Activated CD4-positive, alpha-beta T cell treated with anti-CD3 and anti-CD28 coated beads, Interleukin-2, amount 10 ng/mL, durations not matched to agents 24 days and 14 days (primary cell): ENCODE measurements around the gene GPR33. TPM values are rescaled to one million over a fixed set of nuclear protein-coding genes. Genes with fewer than 3 reads are reported as not detected.
"Not testable (repeated sequence)": the region's sequence is repeated elsewhere in the genome, so short reads cannot be mapped to it uniquely, and the experiment has no call there.

Experiments
- DNase-seq: peaks from one replicate; pipeline ENCODE4 v3.0.0; 2022
- H3K27ac Mint-ChIP-seq: one replicate; pipeline ENCODE4 v1.8.0; 2022; ENCODE audit warnings: mild to moderate bottlenecking, mixed read lengths
- H3K27me3 Mint-ChIP-seq: one replicate; pipeline ENCODE4 v1.8.0; 2022; ENCODE audit warnings: mixed read lengths
- H3K36me3 Mint-ChIP-seq: one replicate; pipeline ENCODE4 v1.8.0; 2022; ENCODE audit warnings: low read depth, mild to moderate bottlenecking, mixed read lengths
- H3K4me1 Mint-ChIP-seq: one replicate; pipeline ENCODE4 v1.8.0; 2021; ENCODE audit warnings: mixed read lengths
- H3K4me3 Mint-ChIP-seq: one replicate; pipeline ENCODE4 v1.8.0; 2022; ENCODE audit warnings: mild to moderate bottlenecking, moderate library complexity, mixed read lengths
- H3K9me3 Mint-ChIP-seq: one replicate; pipeline ENCODE4 v1.8.0; 2021; ENCODE audit warnings: mixed read lengths
- intact Hi-C: fragments of 100-400 bp; cut with micrococcal nuclease; formaldehyde crosslinking; loops from one replicate; pipeline ENCODE4 v1.15.1; 2023
- total RNA-seq: library from RNA; stranded (reverse); gene quantifications from 2 replicates; pipeline ENCODE4 v1.2.3, GENCODE V29; 2022

Gene GPR33
- total RNA-seq, 1 donor from 2014 or later: not detected

DNA sequence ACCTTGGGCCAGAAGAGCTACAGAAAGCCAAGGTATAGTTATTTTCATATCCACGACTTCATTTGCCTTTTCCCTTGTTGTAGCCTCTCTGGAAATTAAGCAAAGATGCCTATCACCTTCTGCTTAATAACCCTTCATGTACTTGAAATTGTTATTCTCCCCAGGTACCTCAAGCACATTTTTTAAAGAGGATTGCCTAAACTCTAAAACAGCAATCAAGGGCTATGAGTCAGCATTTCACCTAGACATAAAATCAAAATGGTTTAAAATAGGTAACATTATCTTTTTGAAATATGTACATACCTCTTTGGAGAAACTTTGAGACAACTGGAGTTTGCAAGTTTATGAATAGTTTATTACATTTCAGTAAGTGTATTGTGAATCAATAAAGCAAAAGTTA is 42.1 kb downstream of the GPR33 start:
- Mint-ChIP-seq H3K4me3 (no peak overlapping the region), H3K9me3 (no peaks in the 10 kb centered on the region), H3K27me3 (no peaks in the 10 kb centered on the region), H3K36me3 (peaks cover 21% of the 10 kb centered on the region), H3K27ac (no peak overlapping the region), H3K4me1 (no peaks in the 10 kb centered on the region)
- DNase-seq: no peak
- intact Hi-C loops: no loop called here

DNA sequence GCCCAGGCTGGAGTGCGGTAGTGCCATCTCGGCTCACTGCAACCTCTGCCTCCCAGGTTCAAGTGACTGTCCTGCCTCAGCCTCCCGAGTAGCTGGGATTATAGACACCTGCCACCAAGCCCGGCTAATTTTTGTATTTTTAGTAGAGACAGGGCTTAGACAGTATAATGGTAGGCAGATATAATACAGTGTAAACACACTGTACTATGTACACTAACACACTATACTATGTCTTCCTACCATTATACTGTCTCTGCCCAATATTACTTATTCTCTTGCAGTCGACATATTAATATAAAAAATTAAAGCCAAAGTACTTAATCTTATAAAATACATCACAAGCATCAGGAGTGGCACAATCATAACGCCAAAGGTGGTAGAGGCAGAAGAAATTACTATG is 45.6 kb downstream of the GPR33 start:
- no peaks in the 10 kb centered on the region for H3K27me3 Mint-ChIP-seq

GRCh38 chr14:31441273-31442111 is 46.3 kb downstream of the GPR33 start:
- Mint-ChIP-seq H3K27ac (no peak overlapping the region), H3K4me3 (no peak overlapping the region), H3K27me3 (no peaks in the 10 kb centered on the region), H3K9me3 (no peaks in the 10 kb centered on the region), H3K4me1 (no peaks in the 10 kb centered on the region), H3K36me3 (peaks cover 18% of the 10 kb centered on the region)
- DNase-seq: no peak
- intact Hi-C loops: no loop called here

More for the DNA sequence above, 45.6 kb downstream of the GPR33 start:
- Mint-ChIP-seq H3K4me3 (no peak overlapping the region), H3K9me3 (no peaks in the 10 kb centered on the region), H3K27ac (no peak overlapping the region), H3K4me1 (no peaks in the 10 kb centered on the region), H3K36me3 (peaks cover 18% of the 10 kb centered on the region)
- DNase-seq: no peak
- intact Hi-C loops: no loop called here

DNA sequence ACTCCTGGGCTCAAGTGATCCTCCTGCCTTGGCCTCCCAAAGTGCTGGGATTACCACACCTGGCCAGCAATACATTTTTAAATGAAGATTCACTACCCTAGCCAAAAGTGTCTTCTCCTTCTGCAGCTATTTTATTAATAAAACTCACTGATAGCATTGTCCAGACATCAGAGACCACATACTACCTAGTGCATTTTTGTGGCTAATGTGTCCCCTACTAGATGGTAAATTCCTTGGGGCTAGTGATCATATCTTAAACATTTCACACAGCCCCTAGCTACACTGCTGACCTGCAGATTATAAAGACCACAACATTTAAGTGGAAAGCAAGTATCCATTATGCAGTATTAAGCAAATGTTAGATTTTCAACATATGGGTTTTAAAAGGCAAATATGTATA is 47.6 kb downstream of the GPR33 start:
- Mint-ChIP-seq H3K4me3 (no peak overlapping the region), H3K36me3 (peaks cover 13% of the 10 kb centered on the region), H3K9me3 (no peaks in the 10 kb centered on the region), H3K27ac (no peak overlapping the region), H3K4me1 (no peaks in the 10 kb centered on the region), H3K27me3 (no peaks in the 10 kb centered on the region)
- no peak for DNase-seq
- intact Hi-C loops: no loop called here

GRCh38 chr14:31439561-31439960 is 48.3 kb downstream of the GPR33 start:
- H3K4me1 Mint-ChIP-seq: no peaks in the 10 kb centered on the region
- H3K36me3 Mint-ChIP-seq: peaks cover 13% of the 10 kb centered on the region
- no peak for DNase-seq
- no peaks in the 10 kb centered on the region for H3K9me3 Mint-ChIP-seq
- H3K27ac Mint-ChIP-seq: no peak overlapping the region
- intact Hi-C loops: no loop called here
- H3K4me3 Mint-ChIP-seq: no peak overlapping the region
- no peaks in the 10 kb centered on the region for H3K27me3 Mint-ChIP-seq

GRCh38 chr14:31437045-31437691 is 50.7 kb downstream of the GPR33 start:
- intact Hi-C loops, H3K27ac Mint-ChIP-seq, DNase-seq, H3K9me3 Mint-ChIP-seq, H3K4me1 Mint-ChIP-seq, H3K4me3 Mint-ChIP-seq, H3K27me3 Mint-ChIP-seq: not testable (repeated sequence)
- H3K36me3 Mint-ChIP-seq: peaks cover 12% of the 10 kb centered on the region

DNA sequence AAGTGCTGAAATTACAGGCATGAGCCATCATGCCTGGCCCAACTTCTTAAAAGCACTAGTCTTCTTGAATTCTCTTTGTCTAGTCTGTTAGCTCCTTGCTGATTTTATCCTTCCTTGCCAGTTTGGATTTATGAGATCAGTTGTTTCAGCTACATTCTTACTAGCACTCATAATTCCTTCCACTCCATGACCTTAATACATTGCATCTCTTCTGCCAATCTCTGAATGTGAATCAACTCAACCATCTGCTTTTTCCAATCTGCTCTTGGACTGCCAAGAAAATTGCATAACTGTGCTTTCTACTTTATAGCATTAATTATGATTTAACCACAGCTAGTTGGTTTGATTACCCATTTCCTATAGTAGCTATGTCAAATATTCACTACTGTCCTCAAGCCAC is 52.6 kb downstream of the GPR33 start:
- intact Hi-C loops: no loop called here
- Mint-ChIP-seq H3K4me1 (peaks cover 4% of the 10 kb centered on the region), H3K27ac (no peak overlapping the region), H3K4me3 (no peak overlapping the region), H3K27me3 (no peaks in the 10 kb centered on the region), H3K36me3 (peaks cover 14% of the 10 kb centered on the region), H3K9me3 (peaks cover 10% of the 10 kb centered on the region)
- DNase-seq: no peak

Other genes with a start within 250 kb of the GPR33 start
- 23.6 and 24.2 TPM in 2 replicates for gene HEATR5A, start 67.5 kb downstream of the GPR33 start, total RNA-seq
- gene DTD2, start 30.5 kb downstream of the GPR33 start, total RNA-seq: 30.8 and 32.2 TPM in 2 replicates
- gene NUBPL, start 73.4 kb upstream of the GPR33 start, total RNA-seq: 12.1 and 12.3 TPM in 2 replicates